HUES64 (cell line): Measurements from ENCODE around the gene ZFYVE28.

Experiments used
- H3K27ac ChIP-seq: 2 replicates; pipeline ENCODE4 v1.7.0; 2013; ENCODE audit warnings: low read depth, low read length, inconsistent platforms
- H3K27me3 ChIP-seq: 2 replicates; pipeline ENCODE4 v1.6.1; 2013; ENCODE audit warnings: mild to moderate bottlenecking, low read length; ENCODE audit not compliant: insufficient read depth
- H3K36me3 ChIP-seq: 2 replicates; pipeline ENCODE4 v1.6.1; 2013; ENCODE audit warnings: mild to moderate bottlenecking, low read length; ENCODE audit not compliant: insufficient read depth
- H3K4me1 ChIP-seq: 2 replicates; pipeline ENCODE4 v1.6.1; 2013; ENCODE audit warnings: mild to moderate bottlenecking, low read length, moderate library complexity; ENCODE audit not compliant: insufficient read depth
- H3K4me3 ChIP-seq: 2 replicates; pipeline ENCODE4 v1.5.1; 2013; ENCODE audit warnings: mild to moderate bottlenecking, low read length, moderate library complexity
- H3K9ac ChIP-seq: 2 replicates; pipeline ENCODE4 v1.6.1; 2013; ENCODE audit warnings: mild to moderate bottlenecking, low read depth, low read length
- H3K9me3 ChIP-seq: 2 replicates; pipeline ENCODE4 v1.6.1; 2013; ENCODE audit warnings: low read depth, low read length; ENCODE audit not compliant: insufficient read depth
- WGBS: fragments of 150-250, 120-280 bp; methylation state at CpG from one replicate; pipeline ENCODE4 v1.1.7; 2013; ENCODE audit warnings: missing lambda C conversion rate; 5-methylcytosine and 5-hydroxymethylcytosine counted together

Gene ZFYVE28

DNA sequence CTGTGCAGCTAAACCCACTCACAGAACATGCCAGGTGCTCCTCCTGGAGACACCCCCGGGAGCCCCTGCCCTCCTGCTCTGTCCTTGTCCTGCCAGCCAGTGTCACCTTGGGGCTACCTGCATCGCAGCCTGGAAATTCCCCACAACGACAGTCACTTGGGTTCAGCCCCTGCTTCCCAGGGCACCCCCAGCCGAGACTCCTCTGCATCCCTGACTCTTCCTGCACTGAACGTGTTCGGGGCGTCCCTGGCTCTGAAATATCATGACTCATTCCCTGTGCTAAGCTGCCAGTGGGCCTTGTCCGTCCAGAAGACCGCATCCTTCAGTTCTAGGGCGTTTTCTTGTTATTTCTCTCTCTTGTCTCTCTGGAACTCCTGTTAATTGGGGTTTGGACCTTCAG lies 6.1 kb upstream of the ZFYVE28 start:
- Histone ChIP-seq H3K27ac (no peak overlapping the region), H3K9ac (no peak overlapping the region), H3K4me1 (0 out of 2 replicates have a peak, but pooled peaks cover 3% of the 10 kb centered on the region), H3K4me3 (no peak overlapping the region), H3K36me3 (no peaks in the 10 kb centered on the region), H3K27me3 (peaks cover 29% of the 10 kb centered on the region), H3K9me3 (no peaks in the 10 kb centered on the region)
- WGBS: 91% methylated on average over 10 of the region's 10 CpGs

DNA sequence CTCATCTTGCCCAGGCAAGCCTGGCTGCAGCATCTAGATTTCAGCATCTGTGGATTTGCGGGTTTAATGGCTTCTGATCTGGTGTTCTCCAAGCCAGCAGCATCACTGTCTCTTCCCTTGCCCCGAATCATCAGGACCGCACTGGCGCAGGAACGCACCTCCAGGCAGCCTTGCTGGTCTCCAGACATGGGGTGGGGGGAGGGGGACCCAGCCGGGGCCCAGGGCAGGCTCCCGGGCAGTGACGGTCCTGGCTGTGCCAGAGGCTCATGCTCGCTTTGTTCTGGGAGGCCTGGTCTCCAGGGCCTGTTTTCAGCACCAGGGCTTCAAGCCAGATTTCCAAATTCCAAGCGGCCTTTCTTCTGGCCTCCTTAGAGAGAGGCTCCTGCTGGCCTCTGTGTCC lies 5.2 kb upstream of the ZFYVE28 start:
- H3K4me1 ChIP-seq: 0 out of 2 replicates have a peak, but pooled peaks cover 3% of the 10 kb centered on the region
- 85% methylated on average over 10 of the region's 10 CpGs for WGBS
- H3K36me3 ChIP-seq: no peaks in the 10 kb centered on the region
- H3K9ac ChIP-seq: no peak overlapping the region
- H3K9me3 ChIP-seq: no peaks in the 10 kb centered on the region
- no peak overlapping the region for H3K27ac ChIP-seq
- H3K27me3 ChIP-seq: peaks cover 38% of the 10 kb centered on the region
- H3K4me3 ChIP-seq: no peak overlapping the region

DNA sequence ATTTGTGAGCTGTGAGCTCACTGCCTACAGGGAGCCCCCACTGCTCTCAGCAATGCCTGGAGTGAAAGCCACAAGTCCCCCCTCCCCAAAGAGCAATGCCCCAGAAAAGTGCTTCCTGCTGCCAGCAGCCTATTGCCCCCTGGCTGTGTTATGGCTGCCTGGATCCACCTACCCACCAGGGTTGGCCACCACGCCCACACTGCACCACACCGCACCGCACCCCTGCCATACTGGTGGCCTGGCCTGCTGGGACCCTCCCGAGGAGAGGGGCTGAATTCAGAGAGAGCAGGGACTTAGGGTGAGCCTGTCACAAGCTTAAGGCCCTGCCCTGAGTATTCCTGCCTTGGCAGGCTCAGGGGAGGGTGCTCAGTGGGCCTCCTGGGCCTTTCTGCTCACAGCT lies 4.6 kb upstream of the ZFYVE28 start:
- H3K36me3 ChIP-seq: no peaks in the 10 kb centered on the region
- WGBS: 84% methylated on average over 4 of the region's 4 CpGs
- H3K4me3 ChIP-seq: no peak overlapping the region
- H3K4me1 ChIP-seq: 0 out of 2 replicates have a peak, but pooled peaks cover 3% of the 10 kb centered on the region
- no peak overlapping the region for H3K9ac ChIP-seq
- H3K9me3 ChIP-seq: no peaks in the 10 kb centered on the region
- H3K27me3 ChIP-seq: peaks cover 41% of the 10 kb centered on the region
- no peak overlapping the region for H3K27ac ChIP-seq

DNA sequence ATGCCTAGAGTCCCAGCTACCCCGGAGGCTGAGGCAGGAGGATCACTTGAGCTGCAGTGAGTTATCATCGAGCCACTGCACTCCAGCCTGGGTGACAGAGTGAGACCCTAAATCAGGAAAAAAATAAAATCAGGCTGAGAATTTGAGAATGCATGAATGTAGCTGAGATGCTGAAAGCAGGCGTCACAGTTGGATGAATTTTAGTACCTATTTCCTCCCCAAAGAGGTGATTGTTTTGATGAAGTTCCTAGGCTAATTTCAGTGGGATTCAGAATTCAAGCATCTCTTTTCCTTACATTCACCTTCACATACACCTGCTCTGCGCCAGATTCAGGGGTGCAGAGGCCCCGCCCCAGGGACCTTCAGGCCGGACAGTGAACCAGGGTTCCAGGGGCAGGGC lies 3.5 kb upstream of the ZFYVE28 start:
- H3K27me3 ChIP-seq: peaks cover 53% of the 10 kb centered on the region
- 0 out of 2 replicates have a peak, but pooled peaks cover 3% of the 10 kb centered on the region for H3K4me1 ChIP-seq
- WGBS: 87% methylated on average over 6 of the region's 6 CpGs
- no peak overlapping the region for H3K9ac ChIP-seq
- H3K9me3 ChIP-seq: no peaks in the 10 kb centered on the region
- H3K36me3 ChIP-seq: no peaks in the 10 kb centered on the region
- no peak overlapping the region for H3K27ac ChIP-seq
- H3K4me3 ChIP-seq: no peak overlapping the region

DNA sequence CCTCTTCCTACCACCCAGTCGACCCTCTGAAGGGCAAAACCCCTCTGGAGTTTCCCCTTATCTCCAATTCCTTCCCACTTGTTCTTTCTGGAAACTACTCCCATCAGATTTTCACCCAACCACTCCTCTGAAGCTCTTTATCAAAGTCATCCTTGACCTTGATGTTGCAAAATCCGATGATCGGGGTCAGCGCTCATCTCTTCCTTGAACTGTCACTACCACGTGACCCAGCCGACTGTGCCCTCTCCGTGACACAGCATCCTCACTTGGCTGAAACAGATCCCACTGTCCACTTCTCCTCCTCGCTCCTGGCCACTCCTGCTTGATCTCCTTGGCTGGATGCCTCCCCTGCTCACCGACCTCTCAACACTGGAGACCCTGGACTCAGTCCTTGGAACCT lies 1.4 kb upstream of the ZFYVE28 start:
- Histone ChIP-seq H3K36me3 (no peaks in the 10 kb centered on the region), H3K27ac (no peak overlapping the region), H3K4me3 (no peak overlapping the region), H3K27me3 (peaks cover 74% of the 10 kb centered on the region), H3K9ac (no peak overlapping the region), H3K9me3 (no peaks in the 10 kb centered on the region), H3K4me1 (peaks cover 10% of the 10 kb centered on the region; the same call in 1 of the 2 replicates)
- 74% methylated on average over 9 of the region's 9 CpGs for WGBS

DNA sequence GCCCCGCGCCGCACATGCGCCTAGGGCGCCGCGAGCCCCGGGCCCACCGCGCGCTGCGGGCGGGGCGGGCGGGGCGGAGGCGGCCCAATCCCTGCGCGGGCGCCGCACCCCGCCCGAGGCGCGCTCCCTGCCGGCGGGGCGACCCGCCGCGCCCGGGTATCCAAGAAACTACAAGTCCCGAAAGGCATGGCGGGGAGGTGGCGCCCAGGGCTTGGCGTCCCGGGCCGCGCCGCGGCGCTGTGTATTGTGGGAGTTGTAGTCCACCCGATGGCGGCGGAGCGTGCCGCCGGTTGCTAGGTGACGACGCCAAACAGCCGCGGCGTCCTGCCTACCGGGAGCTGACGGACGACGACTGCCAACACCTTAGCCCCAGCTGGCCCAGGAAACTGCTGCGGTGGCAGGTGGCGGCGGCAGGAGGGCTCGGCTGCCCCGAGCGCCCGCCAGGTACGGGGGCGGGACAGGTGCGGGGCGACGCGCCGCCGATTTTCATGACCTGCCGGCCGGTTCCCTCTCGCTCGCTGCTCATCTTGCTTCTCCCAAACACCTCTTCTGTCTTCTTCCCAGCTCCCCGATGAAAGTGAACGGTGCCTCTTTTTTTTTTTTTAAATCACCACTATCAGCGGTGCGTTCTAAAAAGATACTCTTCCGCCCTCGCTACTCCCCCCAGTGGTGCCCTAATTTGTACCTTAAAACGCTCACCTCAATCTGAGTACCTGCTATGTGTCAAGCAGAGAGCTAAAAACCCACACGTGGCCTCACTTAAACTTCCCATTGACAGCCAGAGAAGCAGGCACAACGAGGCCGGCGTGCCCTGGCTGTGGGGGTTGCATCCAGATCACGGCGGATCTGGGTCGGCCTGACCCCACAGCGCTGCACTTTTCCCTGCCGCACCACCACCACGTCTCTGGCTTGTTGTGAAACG lies 466 bp upstream of the ZFYVE28 start, which contains the start of gene CFAP99:
TSS of gene CFAP99 (plus strand) at position 306 of the 922 bp plus-strand sequence.
- WGBS: 3% methylated on average over 94 of the region's 94 CpGs
- no peak within 1 kb of the TSS for H3K27ac ChIP-seq
- H3K4me3 ChIP-seq: peak within 1 kb of the TSS; percentile 54
- peaks cover 10% of the 10 kb centered on the region for H3K4me1 ChIP-seq
- peaks cover 83% of the 10 kb centered on the region for H3K27me3 ChIP-seq
- H3K9ac ChIP-seq: no peak within 1 kb of the TSS; the same call in 1 of the 2 replicates
- H3K9me3 ChIP-seq: no peaks in the 10 kb centered on the region
- H3K36me3 ChIP-seq: no peaks in the 10 kb centered on the region

DNA sequence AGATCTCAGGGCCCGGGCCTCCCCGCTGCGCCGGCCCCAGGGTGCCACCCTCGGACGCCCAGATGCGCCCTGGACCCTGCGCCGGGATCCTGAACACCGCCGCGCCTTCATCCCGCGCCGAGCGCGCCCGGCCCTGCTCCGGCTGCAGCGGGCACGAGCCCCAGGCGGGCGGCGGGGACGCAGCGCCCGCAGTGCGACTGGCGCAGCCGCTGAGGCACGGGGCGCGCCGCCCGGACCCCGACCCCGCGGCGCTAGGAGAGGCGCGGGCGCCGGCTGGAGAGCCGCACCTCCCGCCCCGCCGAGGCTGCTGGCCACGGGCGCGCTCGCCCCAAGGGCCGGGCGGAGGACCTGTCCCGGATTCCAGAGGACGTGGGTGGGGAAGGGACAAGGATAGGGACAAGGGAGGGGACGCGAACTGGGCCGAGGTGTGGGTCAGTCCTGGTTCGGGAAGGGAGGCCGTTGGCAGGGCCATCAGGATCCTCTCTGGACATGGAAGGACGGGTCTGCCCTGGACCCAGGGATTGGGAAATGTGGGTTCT lies 1.1 kb downstream of the ZFYVE28 start:
- H3K9me3 ChIP-seq: no peaks in the 10 kb centered on the region
- no peaks in the 10 kb centered on the region for H3K36me3 ChIP-seq
- H3K27ac ChIP-seq: no peak overlapping the region
- peak overlapping the region; percentile 50 for H3K4me3 ChIP-seq
- WGBS: under 1% methylated on average over 61 of the region's 61 CpGs
- no peak overlapping the region for H3K9ac ChIP-seq
- peaks cover 86% of the 10 kb centered on the region for H3K27me3 ChIP-seq
- peaks cover 16% of the 10 kb centered on the region for H3K4me1 ChIP-seq

DNA sequence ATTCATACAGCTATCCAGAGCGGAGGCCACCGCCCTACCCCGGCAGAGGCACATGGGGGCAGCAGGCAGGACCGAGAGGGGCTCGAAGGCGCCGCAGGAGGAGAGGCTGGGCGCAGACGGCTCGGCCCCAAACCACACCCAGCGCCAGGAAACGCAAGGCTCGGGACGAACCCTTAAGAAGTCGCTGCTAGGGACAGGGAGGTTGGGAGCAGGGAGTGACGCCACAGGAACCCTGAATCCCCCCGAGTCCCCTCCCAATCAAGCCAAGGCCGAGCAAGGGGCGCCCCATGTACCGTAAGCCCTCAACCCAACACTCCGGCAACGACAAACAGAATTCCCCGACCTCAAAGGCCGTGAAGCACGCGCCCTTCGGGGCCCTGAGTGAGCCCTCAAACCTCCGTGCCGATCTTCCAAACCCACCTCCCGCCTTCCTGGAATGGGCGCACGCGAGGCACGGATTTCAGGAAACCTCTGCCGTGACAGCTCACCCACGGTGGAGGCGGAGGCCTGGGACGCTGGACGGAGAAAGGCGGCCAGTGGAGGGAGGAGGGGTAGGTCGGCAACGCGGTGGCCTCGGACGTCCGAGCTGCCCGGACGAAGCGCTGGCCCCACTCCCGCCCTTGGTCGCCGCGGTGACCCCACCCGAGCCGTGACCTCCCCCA lies 1.8 kb downstream of the ZFYVE28 start:
- WGBS: 2% methylated on average over 55 of the region's 55 CpGs
- Histone ChIP-seq H3K36me3 (no peaks in the 10 kb centered on the region), H3K4me1 (peaks cover 20% of the 10 kb centered on the region), H3K9me3 (no peaks in the 10 kb centered on the region), H3K27me3 (peaks cover 84% of the 10 kb centered on the region), H3K9ac (no peak overlapping the region), H3K27ac (no peak overlapping the region), H3K4me3 (peak overlapping the region; percentile 50)

DNA sequence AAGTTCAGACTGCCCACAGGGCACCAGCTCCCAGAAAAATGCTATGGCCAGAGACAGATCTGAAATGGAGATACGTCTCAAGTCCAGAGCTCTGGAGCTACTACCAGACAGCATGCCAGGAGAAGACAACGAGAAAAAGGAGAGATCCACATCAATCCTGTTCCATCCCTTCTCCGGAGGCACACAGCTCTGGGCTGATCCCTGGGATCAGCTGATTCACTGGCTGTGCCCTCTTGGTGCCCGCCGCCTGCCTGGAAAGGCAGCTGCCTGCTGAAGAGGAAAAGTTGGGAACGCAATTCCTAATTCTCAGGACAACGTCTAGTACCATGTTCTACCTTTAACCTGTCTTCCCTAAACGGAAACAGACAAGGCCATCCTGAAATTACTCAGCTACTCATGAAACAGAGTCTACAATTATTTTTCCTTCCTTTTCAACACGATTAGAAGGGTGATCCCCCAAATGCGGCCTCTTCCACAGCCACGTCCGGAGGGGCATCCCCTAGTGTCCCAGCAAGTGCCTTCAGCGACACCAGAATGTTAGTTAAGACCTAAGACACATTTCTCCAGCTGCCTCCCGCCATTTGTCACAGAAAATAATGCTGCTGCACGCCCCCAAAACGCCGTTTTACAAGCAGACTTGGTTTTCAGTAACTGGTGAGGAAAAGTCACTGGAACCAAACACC lies 2.4 kb downstream of the ZFYVE28 start:
- no peak overlapping the region for H3K9ac ChIP-seq
- WGBS: 65% methylated on average over 17 of the region's 17 CpGs
- H3K27ac ChIP-seq: no peak overlapping the region
- no peaks in the 10 kb centered on the region for H3K36me3 ChIP-seq
- H3K27me3 ChIP-seq: peaks cover 78% of the 10 kb centered on the region
- peak overlapping the region; percentile 50 for H3K4me3 ChIP-seq
- peaks cover 20% of the 10 kb centered on the region for H3K4me1 ChIP-seq
- H3K9me3 ChIP-seq: no peaks in the 10 kb centered on the region

DNA sequence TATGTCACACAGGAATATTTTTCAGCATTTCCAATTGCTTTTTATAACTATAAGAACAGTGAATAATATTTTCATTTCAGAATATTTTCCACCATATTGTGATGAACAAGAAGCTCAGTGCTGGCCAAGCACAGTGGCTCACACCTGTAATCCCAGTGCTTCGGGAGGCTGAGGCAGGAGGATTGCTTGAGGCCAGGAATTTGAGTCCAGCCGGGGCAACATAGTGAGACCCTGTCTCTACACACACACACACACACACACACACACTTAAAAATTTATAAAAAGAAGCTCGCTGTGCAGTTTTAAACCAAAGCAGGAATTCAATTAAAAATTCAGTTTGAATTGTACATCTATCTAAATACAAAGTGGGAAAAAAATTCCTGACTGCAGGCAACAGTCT lies 3.2 kb downstream of the ZFYVE28 start:
- WGBS: 100% methylated on average over 3 of the region's 3 CpGs
- Histone ChIP-seq H3K4me1 (peaks cover 20% of the 10 kb centered on the region), H3K4me3 (no peak overlapping the region), H3K27ac (no peak overlapping the region), H3K9me3 (no peaks in the 10 kb centered on the region), H3K27me3 (peaks cover 74% of the 10 kb centered on the region), H3K36me3 (no peaks in the 10 kb centered on the region), H3K9ac (no peak overlapping the region)
